Skeletal muscle tissue (tissue), 4 donors: Measurements from ENCODE around the gene ROBO1. TPM values are rescaled to one million over a fixed set of nuclear protein-coding genes. Genes with fewer than 3 reads are reported as not detected.

ENCODE experiments used
- H3K27ac ChIP-seq: one replicate; pipeline ENCODE4 v1.7.0; 2013; ENCODE audit warnings: mild to moderate bottlenecking, low read depth, low read length, inconsistent platforms
- H3K27me3 ChIP-seq, 3 donors: one replicate each; pipeline ENCODE4 v1.7.0; 2013; ENCODE audit warnings: low read length in 3 of 3; ENCODE audit not compliant: control insufficient read depth in 3 of 3, insufficient read depth in 3 of 3
- H3K36me3 ChIP-seq, 3 donors: one replicate each; pipeline ENCODE4 v1.7.0; 2013; ENCODE audit warnings: low read length in 3 of 3; ENCODE audit not compliant: control insufficient read depth in 3 of 3, insufficient read depth in 3 of 3
- H3K4me1 ChIP-seq, 3 donors: one replicate each; pipeline ENCODE4 v1.7.0; 2013; ENCODE audit warnings: low read length in 3 of 3, mild to moderate bottlenecking in 3 of 3; ENCODE audit not compliant: control insufficient read depth in 3 of 3, insufficient read depth in 3 of 3
- H3K4me3 ChIP-seq, 3 donors: one replicate each; pipeline ENCODE4 v1.7.0; 2013; ENCODE audit warnings: low read length in 3 of 3
- H3K9ac ChIP-seq, 3 donors: one replicate each; pipeline ENCODE4 v1.7.0; 2013; ENCODE audit warnings: low read length in 3 of 3, mild to moderate bottlenecking in 3 of 3, moderate library complexity in 2 of 3, low read depth in 1 of 3
- H3K9me3 ChIP-seq, 3 donors: one replicate each; pipeline ENCODE4 v1.7.0; 2013; ENCODE audit warnings: low read length in 3 of 3; ENCODE audit not compliant: control insufficient read depth in 3 of 3
- total RNA-seq: library from RNA; depleted of rRNA; stranded (reverse); fragments of >200 nt; gene quantifications from one replicate; pipeline ENCODE4 v1.2.3, GENCODE V29; 2014
- donor health status: Osteomylitis.

The ROBO1 gene
- total RNA-seq, 1 donor from 2014 or later = 20.4 TPM

GRCh38 chr3:78839693-78840092 is 928.1 kb downstream of the ROBO1 start:
- no peaks in the 10 kb centered on the region for H3K36me3 ChIP-seq
- H3K9me3 ChIP-seq = no peaks in the 10 kb centered on the region
- no peak overlapping the region for H3K4me3 ChIP-seq
- H3K9ac ChIP-seq = no peak overlapping the region
- H3K4me1 ChIP-seq = no peaks in the 10 kb centered on the region
- H3K27ac ChIP-seq = no peak overlapping the region
- no peaks in the 10 kb centered on the region for H3K27me3 ChIP-seq

GRCh38 chr3:78838362-78838761 is 929.4 kb downstream of the ROBO1 start:
- H3K9ac ChIP-seq = no peak overlapping the region
- no peak overlapping the region for H3K27ac ChIP-seq
- no peaks in the 10 kb centered on the region for H3K4me1 ChIP-seq
- H3K4me3 ChIP-seq = no peak overlapping the region
- no peaks in the 10 kb centered on the region for H3K9me3 ChIP-seq
- H3K36me3 ChIP-seq = no peaks in the 10 kb centered on the region
- no peaks in the 10 kb centered on the region for H3K27me3 ChIP-seq

GRCh38 chr3:78834910-78835309 is 932.9 kb downstream of the ROBO1 start:
- H3K27me3 ChIP-seq = no peaks in the 10 kb centered on the region
- no peaks in the 10 kb centered on the region for H3K4me1 ChIP-seq
- no peak overlapping the region for H3K4me3 ChIP-seq
- H3K36me3 ChIP-seq = no peaks in the 10 kb centered on the region
- no peaks in the 10 kb centered on the region for H3K9me3 ChIP-seq
- H3K9ac ChIP-seq = no peak overlapping the region
- H3K27ac ChIP-seq = no peak overlapping the region

- Histone ChIP-seq H3K9ac (no peak overlapping the region), H3K27ac (no peak overlapping the region), H3K4me1 (no peaks in the 10 kb centered on the region), H3K27me3 (no peaks in the 10 kb centered on the region), H3K4me3 (no peak overlapping the region), H3K9me3 (no peaks in the 10 kb centered on the region), H3K36me3 (no peaks in the 10 kb centered on the region)
These were observed 935.0 kb downstream of the ROBO1 start for GRCh38 chr3:78832785-78833204.

- no peak overlapping the region for H3K27ac ChIP-seq
- H3K27me3 ChIP-seq = no peaks in the 10 kb centered on the region
- no peaks in the 10 kb centered on the region for H3K4me1 ChIP-seq
- H3K9ac ChIP-seq = no peak overlapping the region
- H3K9me3 ChIP-seq = no peaks in the 10 kb centered on the region
- no peak overlapping the region for H3K4me3 ChIP-seq
- no peaks in the 10 kb centered on the region for H3K36me3 ChIP-seq
These were observed 936.3 kb downstream of the ROBO1 start for GRCh38 chr3:78831446-78831972.

- Histone ChIP-seq H3K27ac (no peak overlapping the region), H3K9me3 (no peaks in the 10 kb centered on the region), H3K4me3 (no peak overlapping the region), H3K4me1 (no peaks in the 10 kb centered on the region), H3K27me3 (no peaks in the 10 kb centered on the region), H3K36me3 (no peaks in the 10 kb centered on the region), H3K9ac (no peak overlapping the region)
These were observed 937.3 kb downstream of the ROBO1 start for GRCh38 chr3:78830470-78830869.

GRCh38 chr3:78827618-78828017 is 940.2 kb downstream of the ROBO1 start:
- no peaks in the 10 kb centered on the region for H3K27me3 ChIP-seq
- no peaks in the 10 kb centered on the region for H3K36me3 ChIP-seq
- H3K4me3 ChIP-seq = no peak overlapping the region
- H3K4me1 ChIP-seq = no peaks in the 10 kb centered on the region
- H3K9ac ChIP-seq = no peak overlapping the region
- no peaks in the 10 kb centered on the region for H3K9me3 ChIP-seq
- H3K27ac ChIP-seq = no peak overlapping the region

GRCh38 chr3:78825858-78826215 is 942.0 kb downstream of the ROBO1 start:
- H3K4me1 ChIP-seq = no peaks in the 10 kb centered on the region
- no peak overlapping the region for H3K27ac ChIP-seq
- H3K36me3 ChIP-seq = no peaks in the 10 kb centered on the region
- H3K4me3 ChIP-seq = no peak overlapping the region
- H3K9ac ChIP-seq = no peak overlapping the region
- H3K27me3 ChIP-seq = no peaks in the 10 kb centered on the region
- no peaks in the 10 kb centered on the region for H3K9me3 ChIP-seq

GRCh38 chr3:78825118-78825857 is 942.5 kb downstream of the ROBO1 start:
- no peaks in the 10 kb centered on the region for H3K36me3 ChIP-seq
- no peak overlapping the region for H3K27ac ChIP-seq
- no peaks in the 10 kb centered on the region for H3K9me3 ChIP-seq
- no peaks in the 10 kb centered on the region for H3K27me3 ChIP-seq
- H3K4me3 ChIP-seq = no peak overlapping the region
- peaks cover 0 to 3% (median 0%) of the 10 kb centered on the region in 3 donors for H3K4me1 ChIP-seq
- no peak overlapping the region for H3K9ac ChIP-seq

GRCh38 chr3:78823859-78824258 is 943.9 kb downstream of the ROBO1 start:
- no peaks in the 10 kb centered on the region for H3K36me3 ChIP-seq
- no peak overlapping the region for H3K9ac ChIP-seq
- no peak overlapping the region for H3K4me3 ChIP-seq
- no peaks in the 10 kb centered on the region for H3K27me3 ChIP-seq
- peaks cover 0 to 4% (median 0%) of the 10 kb centered on the region in 3 donors for H3K4me1 ChIP-seq
- no peak overlapping the region for H3K27ac ChIP-seq
- H3K9me3 ChIP-seq = no peaks in the 10 kb centered on the region
